ENCODE measurements around the gene ZIC5.

The ZIC5 gene

GRCh38 chr13:99975626-99976025 is 4.1 kb upstream of the ZIC5 start:
- DNase-seq (ENCODE audit: low read depth) = no peak

GRCh38 chr13:99974939-99975561 is 3.5 kb upstream of the ZIC5 start:
- no peak for DNase-seq (ENCODE audit: low read depth)

- DNase-seq (ENCODE audit: low read depth) = no peak
Measured at GRCh38 chr13:99974296-99974938, 2.9 kb upstream of the ZIC5 start.

GRCh38 chr13:99973808-99974185 is 2.2 kb upstream of the ZIC5 start:
- DNase-seq (ENCODE audit: low read depth) = no peak

- no peak for DNase-seq (ENCODE audit: low read depth)
Measured at GRCh38 chr13:99973163-99973807, 1.7 kb upstream of the ZIC5 start.

- no peak for DNase-seq (ENCODE audit: low read depth)
Measured at GRCh38 chr13:99972190-99972731, 694 bp upstream of the ZIC5 start.

- DNase-seq (ENCODE audit: low read depth) = no peak
Measured at GRCh38 chr13:99970651-99971575, 654 bp downstream of the ZIC5 start.

GRCh38 chr13:99969919-99970650 is 1.5 kb downstream of the ZIC5 start:
- peak; percentile 40 for DNase-seq (ENCODE audit: low read depth)

GRCh38 chr13:99969453-99969918 is 2.1 kb downstream of the ZIC5 start:
- DNase-seq (ENCODE audit: low read depth) = no peak

GRCh38 chr13:99968521-99969452 is 2.8 kb downstream of the ZIC5 start:
- no peak for DNase-seq (ENCODE audit: low read depth)

- no peak for DNase-seq (ENCODE audit: low read depth)
Measured at GRCh38 chr13:99967869-99968520, 3.6 kb downstream of the ZIC5 start.

- DNase-seq (ENCODE audit: low read depth) = no peak
Measured at GRCh38 chr13:99967498-99967868, 4.1 kb downstream of the ZIC5 start.

- DNase-seq (ENCODE audit: low read depth) = no peak
Measured at GRCh38 chr13:99966064-99966805, 5.3 kb downstream of the ZIC5 start.

- no peak for DNase-seq (ENCODE audit: low read depth)
Measured at GRCh38 chr13:99965329-99966000, 6.1 kb downstream of the ZIC5 start.

- DNase-seq (ENCODE audit: low read depth) = no peak
Measured at GRCh38 chr13:99963816-99964339, 7.7 kb downstream of the ZIC5 start.

GRCh38 chr13:99962242-99962641 is 9.3 kb downstream of the ZIC5 start:
- DNase-seq (ENCODE audit: low read depth) = no peak

- DNase-seq (ENCODE audit: low read depth) = no peak
Measured at GRCh38 chr13:99961636-99962035, 9.9 kb downstream of the ZIC5 start.

GRCh38 chr13:99960663-99961311 is 10.8 kb downstream of the ZIC5 start:
- DNase-seq (ENCODE audit: low read depth) = no peak
